HG02610 (cell line): ENCODE measurements around the gene PTPA.
"Not testable (repeated sequence)": the region's sequence is repeated elsewhere in the genome, so short reads cannot be mapped to it uniquely, and the experiment has no call there.

Experiments
- ATAC-seq: cut with Tn5 transposase; IDR thresholded peaks from one replicate; pipeline ENCODE4 v1.9.1; 2021; ENCODE audit warnings: mild to moderate bottlenecking, moderate library complexity; ENCODE audit not compliant: unreplicated experiment

Gene PTPA

GRCh38 chr9:129175825-129176633 lies 64.8 kb downstream of the PTPA start:
- no peak for ATAC-seq

- ATAC-seq = no peak
These were observed 65.7 kb downstream of the PTPA start for GRCh38 chr9:129176701-129177442.

GRCh38 chr9:129177443-129177790 lies 66.2 kb downstream of the PTPA start:
- ATAC-seq = no peak

- peak; percentile 93 for ATAC-seq
These were observed 66.8 kb downstream of the PTPA start, which contains the start of gene IER5L for GRCh38 chr9:129177791-129178567. TSS of gene IER5L (minus strand) at chr9:129178261. CDS start at chr9:129178052, 209 bp downstream.

- no peak for ATAC-seq
These were observed 67.6 kb downstream of the PTPA start for GRCh38 chr9:129178568-129179382.

- ATAC-seq = no peak
These were observed 70.0 kb downstream of the PTPA start for GRCh38 chr9:129181246-129181645.

- no peak for ATAC-seq
These were observed 70.9 kb downstream of the PTPA start for GRCh38 chr9:129182122-129182521.

- no peak for ATAC-seq
These were observed 71.6 kb downstream of the PTPA start for GRCh38 chr9:129182625-129183494.

GRCh38 chr9:129183495-129184218 lies 72.4 kb downstream of the PTPA start:
- no peak for ATAC-seq

- no peak for ATAC-seq
These were observed 73.0 kb downstream of the PTPA start for GRCh38 chr9:129184219-129184524.

GRCh38 chr9:129184596-129185122 lies 73.4 kb downstream of the PTPA start:
- no peak for ATAC-seq

- no peak for ATAC-seq
These were observed 74.2 kb downstream of the PTPA start for GRCh38 chr9:129185402-129185801.

GRCh38 chr9:129185991-129186390 lies 74.8 kb downstream of the PTPA start:
- no peak for ATAC-seq

GRCh38 chr9:129187042-129187441 lies 75.8 kb downstream of the PTPA start:
- ATAC-seq = no peak

- ATAC-seq = not testable (repeated sequence)
These were observed 78.8 kb downstream of the PTPA start for GRCh38 chr9:129189971-129190370.

GRCh38 chr9:129191234-129191633 lies 80.0 kb downstream of the PTPA start:
- ATAC-seq = no peak

- no peak for ATAC-seq
These were observed 82.4 kb downstream of the PTPA start for GRCh38 chr9:129193655-129194054.

- ATAC-seq = no peak
These were observed 83.0 kb downstream of the PTPA start for GRCh38 chr9:129194221-129194620.

- ATAC-seq = no peak
These were observed 84.4 kb downstream of the PTPA start for GRCh38 chr9:129195606-129196005.
